GM12878 (cell line): Measurements from ENCODE around the gene PRKG1. TPM values are rescaled to one million over a fixed set of nuclear protein-coding genes. Genes with fewer than 3 reads are reported as not detected.

Experiments
- ATAC-seq: fragments of 200-7000 bp; cut with Tn5 transposase; 3 replicates; pipeline ENCODE4 v1.9.1; 2020; ENCODE audit warnings: mild to moderate bottlenecking, moderate library complexity
- BruUV-seq: library from RNA; stranded (reverse); fragments of 400-500 nt; replicated peaks from 2 replicates; lab custom pipeline; 2021; lab: Mats Ljungman, UMichigan
- CTCF ChIA-PET: fragments of 300-600 bp; sonication (Branson Sonifier 250); formaldehyde crosslinking; extraction: SDS; loops from one replicate; lab custom pipeline; 2021; ENCODE audit warnings: inconsistent platforms; lab: Yijun Ruan, JAX
- POLR2A ChIA-PET: fragments of 350-600 bp; formaldehyde crosslinking; extraction: SDS; loops from one replicate; lab custom pipeline; 2021; ENCODE audit warnings: inconsistent platforms; lab: Charles Lee
- RAD21 ChIA-PET: fragments of 300-600 bp; sonication (Branson Sonifier 250); formaldehyde crosslinking; loops from one replicate; lab custom pipeline; 2023; ENCODE audit warnings: antibody characterized with exemption; ENCODE audit not compliant: unreplicated experiment; lab: Charles Lee
- SMC1A ChIA-PET: fragments of 300-600 bp; sonication (Branson Sonifier 250); formaldehyde crosslinking; loops from one replicate; lab custom pipeline; 2023; ENCODE audit not compliant: unreplicated experiment, uncharacterized antibody; lab: Charles Lee
- DNase-seq: peaks from one replicate; pipeline ENCODE4 v3.0.0-alpha.2; 2011; ENCODE audit warnings: low read depth, low spot score
- FAIRE-seq: peaks from 3 replicates; lab custom pipeline; 2011; peaks lifted over from hg19 to GRCh38; lab: Jason Lieb, UNC
- H2AFZ ChIP-seq: 2 replicates; pipeline ENCODE4 v1.6.0; 2011; ENCODE audit warnings: low read depth, low read length, control low read depth; ENCODE audit not compliant: control insufficient read depth
- H3K27ac ChIP-seq: 2 replicates; pipeline ENCODE4 v1.5.1; 2011; ENCODE audit warnings: control low read depth; ENCODE audit not compliant: control insufficient read depth, insufficient read depth
- H3K27me3 ChIP-seq, 2 experiments: replicated peaks in 1 of 2; 2 replicates each; pipeline versions ENCODE4 v1.6.0 to v1.6.1; 2011; ENCODE audit warnings: low read length in 1 of 2; ENCODE audit not compliant: control insufficient read depth in 2 of 2, insufficient read depth in 2 of 2
- H3K36me3 ChIP-seq, 2 experiments: 2 replicates each; pipeline ENCODE4 v1.5.1; 2011; ENCODE audit warnings: low read length in 1 of 2; ENCODE audit not compliant: control insufficient read depth in 2 of 2, insufficient read depth in 2 of 2
- H3K4me1 ChIP-seq: 2 replicates; pipeline ENCODE4 v1.6.1; 2011; ENCODE audit warnings: mild to moderate bottlenecking, low read length, moderate library complexity, mixed read lengths; ENCODE audit not compliant: control insufficient read depth, insufficient read depth
- H3K4me2 ChIP-seq: 2 replicates; pipeline ENCODE4 v1.6.0; 2011; ENCODE audit warnings: control low read depth; ENCODE audit not compliant: control insufficient read depth, insufficient read depth
- H3K4me3 ChIP-seq: fragments of 200-600 bp; sonication (generic); 2 replicates; pipeline ENCODE4 v1.5.1; 2016
- H3K79me2 ChIP-seq: 2 replicates; pipeline ENCODE4 v1.6.0; 2011; ENCODE audit warnings: low read length; ENCODE audit not compliant: control insufficient read depth, insufficient read depth
- H3K9ac ChIP-seq: 2 replicates; pipeline ENCODE4 v1.8.0; 2011; ENCODE audit warnings: low read length, control low read depth, mixed read lengths; ENCODE audit not compliant: control insufficient read depth, insufficient read depth
- H3K9me3 ChIP-seq: replicated peaks from 3 replicates; pipeline ENCODE4 v1.5.1; 2011; ENCODE audit warnings: mild to moderate bottlenecking, low read length; ENCODE audit not compliant: control insufficient read depth, insufficient read depth
- H4K20me1 ChIP-seq: 2 replicates; pipeline ENCODE4 v1.6.0; 2011; ENCODE audit not compliant: control insufficient read depth, insufficient read depth
- BRCA1 ChIP-seq: IDR thresholded peaks from 2 replicates; pipeline ENCODE4 v1.6.1; 2011; ENCODE audit warnings: low read depth, low read length, improper control_type of control experiment
- KAT2A ChIP-seq: conservative IDR thresholded peaks from 2 replicates; pipeline ENCODE4 v1.6.1; 2011; ENCODE audit warnings: low read depth, low read length; ENCODE audit not compliant: control insufficient read depth
- MTA3 ChIP-seq: IDR thresholded peaks from 2 replicates; pipeline ENCODE4 v1.6.1; 2012; ENCODE audit warnings: low read length, inconsistent platforms, borderline replicate concordance
- NFIC ChIP-seq: IDR thresholded peaks from 2 replicates; pipeline ENCODE4 v1.6.1; 2012; ENCODE audit warnings: low read depth, mild to moderate bottlenecking, inconsistent platforms, low read length, moderate library complexity
- RUNX3 ChIP-seq: IDR thresholded peaks from 2 replicates; pipeline ENCODE4 v1.6.1; 2012; ENCODE audit warnings: low read length, inconsistent platforms
- SP1 ChIP-seq: IDR thresholded peaks from one replicate; pipeline ENCODE4 v1.6.1; 2011; ENCODE audit warnings: low read depth, low read length
- TCF12 ChIP-seq: IDR thresholded peaks from 2 replicates; pipeline ENCODE4 v1.6.1; 2011; ENCODE audit warnings: low read depth, mild to moderate bottlenecking, low read length
- ZNF384 ChIP-seq: IDR thresholded peaks from 2 replicates; pipeline ENCODE4 v1.6.1; 2012; ENCODE audit warnings: low read depth, mild to moderate bottlenecking, low read length, improper control_type of control experiment, borderline replicate concordance
- WGBS: methylation state at CpG from one replicate; pipeline ENCODE4 v1.1.6; 2016; ENCODE audit warnings: low lambda C conversion rate; ENCODE audit not compliant: insufficient replicate concordance, insufficient coverage; ENCODE audit errors: missing lambda C conversion rate; 5-methylcytosine and 5-hydroxymethylcytosine counted together
- in situ Hi-C: fragments of 300-500 bp; cut with MboI; formaldehyde crosslinking; loops from 9 replicates; pipeline ENCODE4 v1.14.3; 2018; ENCODE audit warnings: mixed read lengths
- intact Hi-C: fragments of 100-400 bp; cut with micrococcal nuclease; formaldehyde crosslinking; loops from one replicate; pipeline ENCODE4 v1.14.2; 2022; ENCODE audit not compliant: unreplicated experiment
- polyA plus RNA-seq, 11 experiments: library from polyadenylated mRNA; depleted of rRNA in 4 of 11; unstranded in 6 of 11; stranded (reverse) in 5 of 11; fragments of >200 nt; fragmentation: Nextera tagmentation in 4 of 11; fragmentation: Illumina TruSeq in 1 of 11; extraction: Ambion mirVana in 4 of 11; extraction: Trizol in 1 of 11; gene quantifications; 1 replicate in 1 of 11; 2 replicates in 10 of 11; pipeline versions ENCODE4 v1.2.1 to v1.2.3, GENCODE V29; 2011 to 2016; ENCODE audit warnings: inconsistent platforms in 2 of 11, missing spikeins in 2 of 11, low read depth in 1 of 11
- total RNA-seq, 4 experiments: library from RNA; depleted of rRNA in 3 of 4; stranded (reverse); fragments of >200 nt in 3 of 4; fragmentation: Illumina TruSeq in 1 of 4; extraction: Trizol in 1 of 4; gene quantifications; 2 replicates each; pipeline versions ENCODE4 v1.2.1 to v1.2.3, GENCODE V29; 2013 to 2021
- TF ChIP-seq, protein P1 (sequence below): fragments of 450-650 bp; IDR thresholded peaks from 2 replicates; pipeline ENCODE4 v1.6.1; 2018; ENCODE audit warnings: borderline replicate concordance, mild to moderate bottlenecking; ENCODE audit not compliant: partially characterized antibody
- TF ChIP-seq, protein P2 (sequence below): fragments of 450-650 bp; formaldehyde crosslinking; IDR thresholded peaks from 2 replicates; pipeline ENCODE4 v1.4.0; 2022; ENCODE audit warnings: mild to moderate bottlenecking, moderate library complexity
- TF ChIP-seq, protein P3 (sequence below): fragments of 150-350 bp; IDR thresholded peaks from 2 replicates; pipeline ENCODE4 v1.6.1; 2016; ENCODE audit warnings: low read depth, low read length

Gene PRKG1
- total and polyA plus RNA-seq, 10 of the 15 experiments (the other 5 are each of a cell fraction or from before 2014, with no cell fraction given) = 0.04 to 0.05 TPM; not detected in 8

DNA sequence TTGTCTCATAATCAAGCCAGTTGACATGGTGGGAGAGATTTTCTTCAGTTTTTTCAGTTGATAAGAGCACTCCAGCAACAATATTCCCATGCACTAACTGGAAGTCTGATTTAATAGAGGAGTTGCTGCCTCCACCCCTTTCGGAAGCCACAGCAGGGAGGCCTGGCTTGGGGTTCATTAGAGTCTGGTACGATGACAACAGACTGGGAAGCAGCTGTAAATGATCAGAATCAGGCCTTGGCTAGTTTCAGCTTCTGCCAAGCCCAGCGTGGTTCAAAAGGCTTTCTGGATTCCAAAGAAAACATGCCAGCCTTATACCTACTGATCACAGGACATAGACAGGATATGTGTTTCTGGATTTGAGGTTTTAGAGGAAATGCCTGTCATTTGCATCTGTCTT lies 351.1 kb downstream of the PRKG1 start:
- H3K79me2 ChIP-seq = no peaks in the 10 kb centered on the region
- BruUV-seq = no TSS peak
- H2AFZ ChIP-seq = no peak overlapping the region
- TF ChIP-seq, protein P1, sequence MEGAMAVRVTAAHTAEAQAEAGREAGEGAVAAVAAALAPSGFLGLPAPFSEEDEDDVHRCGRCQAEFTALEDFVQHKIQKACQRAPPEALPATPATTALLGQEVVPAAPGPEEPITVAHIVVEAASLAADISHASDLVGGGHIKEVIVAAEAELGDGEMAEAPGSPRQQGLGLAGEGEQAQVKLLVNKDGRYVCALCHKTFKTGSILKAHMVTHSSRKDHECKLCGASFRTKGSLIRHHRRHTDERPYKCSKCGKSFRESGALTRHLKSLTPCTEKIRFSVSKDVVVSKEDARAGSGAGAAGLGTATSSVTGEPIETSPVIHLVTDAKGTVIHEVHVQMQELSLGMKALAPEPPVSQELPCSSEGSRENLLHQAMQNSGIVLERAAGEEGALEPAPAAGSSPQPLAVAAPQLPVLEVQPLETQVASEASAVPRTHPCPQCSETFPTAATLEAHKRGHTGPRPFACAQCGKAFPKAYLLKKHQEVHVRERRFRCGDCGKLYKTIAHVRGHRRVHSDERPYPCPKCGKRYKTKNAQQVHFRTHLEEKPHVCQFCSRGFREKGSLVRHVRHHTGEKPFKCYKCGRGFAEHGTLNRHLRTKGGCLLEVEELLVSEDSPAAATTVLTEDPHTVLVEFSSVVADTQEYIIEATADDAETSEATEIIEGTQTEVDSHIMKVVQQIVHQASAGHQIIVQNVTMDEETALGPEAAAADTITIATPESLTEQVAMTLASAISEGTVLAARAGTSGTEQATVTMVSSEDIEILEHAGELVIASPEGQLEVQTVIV = no peak
- TF ChIP-seq ZNF384 (no peak), BRCA1 (no peak), RUNX3 (no peak), TCF12 (no peak), NFIC (no peak), SP1 (no peak), KAT2A (no peak), MTA3 (no peak)
- TF ChIP-seq, protein P2, sequence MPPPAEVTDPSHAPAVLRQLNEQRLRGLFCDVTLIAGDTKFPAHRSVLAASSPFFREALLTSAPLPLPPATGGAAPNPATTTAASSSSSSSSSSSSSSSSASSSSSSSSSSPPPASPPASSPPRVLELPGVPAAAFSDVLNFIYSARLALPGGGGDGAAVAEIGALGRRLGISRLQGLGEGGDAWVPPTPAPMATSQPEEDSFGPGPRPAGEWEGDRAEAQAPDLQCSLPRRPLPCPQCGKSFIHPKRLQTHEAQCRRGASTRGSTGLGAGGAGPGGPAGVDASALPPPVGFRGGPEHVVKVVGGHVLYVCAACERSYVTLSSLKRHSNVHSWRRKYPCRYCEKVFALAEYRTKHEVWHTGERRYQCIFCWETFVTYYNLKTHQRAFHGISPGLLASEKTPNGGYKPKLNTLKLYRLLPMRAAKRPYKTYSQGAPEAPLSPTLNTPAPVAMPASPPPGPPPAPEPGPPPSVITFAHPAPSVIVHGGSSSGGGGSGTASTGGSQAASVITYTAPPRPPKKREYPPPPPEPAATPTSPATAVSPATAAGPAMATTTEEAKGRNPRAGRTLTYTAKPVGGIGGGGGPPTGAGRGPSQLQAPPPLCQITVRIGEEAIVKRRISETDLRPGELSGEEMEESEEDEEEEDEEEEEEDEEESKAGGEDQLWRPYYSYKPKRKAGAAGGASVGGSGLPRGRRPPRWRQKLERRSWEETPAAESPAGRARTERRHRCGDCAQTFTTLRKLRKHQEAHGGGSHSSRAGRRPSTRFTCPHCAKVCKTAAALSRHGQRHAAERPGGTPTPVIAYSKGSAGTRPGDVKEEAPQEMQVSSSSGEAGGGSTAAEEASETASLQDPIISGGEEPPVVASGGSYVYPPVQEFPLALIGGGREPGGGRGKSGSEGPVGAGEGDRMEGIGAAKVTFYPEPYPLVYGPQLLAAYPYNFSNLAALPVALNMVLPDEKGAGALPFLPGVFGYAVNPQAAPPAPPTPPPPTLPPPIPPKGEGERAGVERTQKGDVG (CRISPR knock-in tag) = no peak
- TF ChIP-seq, protein P3, sequence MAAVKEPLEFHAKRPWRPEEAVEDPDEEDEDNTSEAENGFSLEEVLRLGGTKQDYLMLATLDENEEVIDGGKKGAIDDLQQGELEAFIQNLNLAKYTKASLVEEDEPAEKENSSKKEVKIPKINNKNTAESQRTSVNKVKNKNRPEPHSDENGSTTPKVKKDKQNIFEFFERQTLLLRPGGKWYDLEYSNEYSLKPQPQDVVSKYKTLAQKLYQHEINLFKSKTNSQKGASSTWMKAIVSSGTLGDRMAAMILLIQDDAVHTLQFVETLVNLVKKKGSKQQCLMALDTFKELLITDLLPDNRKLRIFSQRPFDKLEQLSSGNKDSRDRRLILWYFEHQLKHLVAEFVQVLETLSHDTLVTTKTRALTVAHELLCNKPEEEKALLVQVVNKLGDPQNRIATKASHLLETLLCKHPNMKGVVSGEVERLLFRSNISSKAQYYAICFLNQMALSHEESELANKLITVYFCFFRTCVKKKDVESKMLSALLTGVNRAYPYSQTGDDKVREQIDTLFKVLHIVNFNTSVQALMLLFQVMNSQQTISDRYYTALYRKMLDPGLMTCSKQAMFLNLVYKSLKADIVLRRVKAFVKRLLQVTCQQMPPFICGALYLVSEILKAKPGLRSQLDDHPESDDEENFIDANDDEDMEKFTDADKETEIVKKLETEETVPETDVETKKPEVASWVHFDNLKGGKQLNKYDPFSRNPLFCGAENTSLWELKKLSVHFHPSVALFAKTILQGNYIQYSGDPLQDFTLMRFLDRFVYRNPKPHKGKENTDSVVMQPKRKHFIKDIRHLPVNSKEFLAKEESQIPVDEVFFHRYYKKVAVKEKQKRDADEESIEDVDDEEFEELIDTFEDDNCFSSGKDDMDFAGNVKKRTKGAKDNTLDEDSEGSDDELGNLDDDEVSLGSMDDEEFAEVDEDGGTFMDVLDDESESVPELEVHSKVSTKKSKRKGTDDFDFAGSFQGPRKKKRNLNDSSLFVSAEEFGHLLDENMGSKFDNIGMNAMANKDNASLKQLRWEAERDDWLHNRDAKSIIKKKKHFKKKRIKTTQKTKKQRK = no peak
- H3K9ac ChIP-seq = no peak overlapping the region
- H4K20me1 ChIP-seq = no peaks in the 10 kb centered on the region
- WGBS = 0% methylated on average over 3 of the region's 3 CpGs
- ChIA-PET SMC1A (no interaction called here), CTCF (no interaction called here), POLR2A (no interaction called here), RAD21 (no interaction called here)
- intact Hi-C loops = no loop called here
- DNase-seq = no peak
- H3K4me1 ChIP-seq = no peaks in the 10 kb centered on the region
- H3K4me3 ChIP-seq = no peak overlapping the region
- no peaks in the 10 kb centered on the region for H3K27me3 ChIP-seq
- in situ Hi-C loops = no loop called here
- H3K36me3 ChIP-seq = no peaks in the 10 kb centered on the region
- no peak overlapping the region for H3K27ac ChIP-seq
- H3K9me3 ChIP-seq = no peaks in the 10 kb centered on the region
- no peak overlapping the region for H3K4me2 ChIP-seq
- no peak for ATAC-seq
- FAIRE-seq = no peak
